Muscle of leg (tissue), 16 donors: ENCODE data around the gene TRAPPC1. TPM values are rescaled to one million over a fixed set of nuclear protein-coding genes. Genes with fewer than 3 reads are reported as not detected.

Experiments
- DNase-seq: peaks from one replicate; pipeline ENCODE4 v3.0.0; 2013
- H3K27ac ChIP-seq: one replicate; pipeline ENCODE4 v1.5.1; 2013; ENCODE audit warnings: mild to moderate bottlenecking, low read length, control low read depth
- H3K27me3 ChIP-seq: one replicate; pipeline ENCODE4 v1.6.1; 2013; ENCODE audit warnings: low read length; ENCODE audit not compliant: control insufficient read depth, insufficient read depth
- H3K36me3 ChIP-seq: one replicate; pipeline ENCODE4 v1.6.1; 2013; ENCODE audit warnings: low read length; ENCODE audit not compliant: control insufficient read depth, insufficient read depth
- H3K4me1 ChIP-seq: one replicate; pipeline ENCODE4 v1.6.1; 2013; ENCODE audit warnings: low read length; ENCODE audit not compliant: control insufficient read depth, insufficient read depth
- H3K4me3 ChIP-seq: one replicate; pipeline ENCODE4 v1.5.1; 2013; ENCODE audit warnings: low read length, control low read depth
- H3K9me3 ChIP-seq: replicated peaks from 2 replicates; pipeline ENCODE4 v1.6.1; 2013; ENCODE audit warnings: low read depth, low read length; ENCODE audit not compliant: control insufficient read depth
- WGBS: methylation state at CpG from one replicate; pipeline ENCODE4 v1.1.5; 2013; ENCODE audit warnings: missing lambda C conversion rate; ENCODE audit not compliant: insufficient coverage; 5-methylcytosine and 5-hydroxymethylcytosine counted together
- long read RNA-seq, 11 donors: transcript quantifications; one replicate each; lab custom pipeline, GENCODE V29; 2026
- polyA plus RNA-seq, 8 donors: library from polyadenylated mRNA; unstranded; fragments of 120-200 nt; gene quantifications; one replicate each; pipeline versions ENCODE4 v1.2.1 to v1.2.3, GENCODE V29; 2013; ENCODE audit warnings: inconsistent platforms in 1 of 8, low replicate concordance in 1 of 8; ENCODE audit not compliant: insufficient read length in 8 of 8, insufficient read depth in 1 of 8
- total RNA-seq: library from RNA; stranded (reverse); fragments of 120-200 nt; gene quantifications from one replicate; pipeline ENCODE4 v1.2.4, GENCODE V29; 2013

TRAPPC1 gene
- total RNA-seq (14.3 TPM), polyA plus RNA-seq (100 to 1,000 TPM in 4 of 8 donors, 10 to 100 TPM in 4; 83.3 to 107 (median 101) TPM)
- long read RNA-seq, donor 1, transcript TRAPPC1-201 (4 exons, 811 nt) = major isoform, 12 of 13 reads
- long read RNA-seq, donor 1, partial matches to known transcripts = 0 of 13 reads
- long read RNA-seq, donor 1, other reads (novel, unspliced or antisense) = 0 of 13 reads
- long read RNA-seq, donor 2, partial matches to known transcripts = 0 of 4 reads
- long read RNA-seq, donor 2, other reads (novel, unspliced or antisense) = 0 of 4 reads
- long read RNA-seq, donor 3, transcript TRAPPC1-202 (5 exons, 759 nt) = minor isoform, 7 of 35 reads
- long read RNA-seq, donor 3, transcript TRAPPC1-201 (4 exons, 811 nt) = major isoform, 27 of 35 reads
- long read RNA-seq, donor 3, partial matches to known transcripts = 0 of 35 reads
- long read RNA-seq, donor 3, other reads (novel, unspliced or antisense) = 0 of 35 reads
- long read RNA-seq, donor 4, transcript TRAPPC1-201 (4 exons, 811 nt) = major isoform, 36 of 39 reads
- long read RNA-seq, donor 4, partial matches to known transcripts = 0 of 39 reads
- long read RNA-seq, donor 4, other reads (novel, unspliced or antisense) = 0 of 39 reads
- long read RNA-seq, donor 5, transcript TRAPPC1-201 (4 exons, 811 nt) = major isoform, 70 of 97 reads
- long read RNA-seq, donor 5, transcript TRAPPC1-202 (5 exons, 759 nt) = minor isoform, 15 of 97 reads
- long read RNA-seq, donor 5, partial matches to known transcripts = 0 of 97 reads
- long read RNA-seq, donor 5, other reads (novel, unspliced or antisense) = 7 of 97 reads
- long read RNA-seq, donor 6, transcript TRAPPC1-202 (5 exons, 759 nt) = minor isoform, 13 of 73 reads
- long read RNA-seq, donor 6, transcript TRAPPC1-201 (4 exons, 811 nt) = major isoform, 59 of 73 reads
- long read RNA-seq, donor 6, partial matches to known transcripts = 0 of 73 reads
- long read RNA-seq, donor 6, other reads (novel, unspliced or antisense) = 0 of 73 reads
- long read RNA-seq, donor 7, transcript TRAPPC1-202 (5 exons, 759 nt) = minor isoform, 5 of 53 reads
- long read RNA-seq, donor 7, transcript TRAPPC1-201 (4 exons, 811 nt) = major isoform, 45 of 53 reads
- long read RNA-seq, donor 7, partial matches to known transcripts = 0 of 53 reads
- long read RNA-seq, donor 7, other reads (novel, unspliced or antisense) = 0 of 53 reads
- long read RNA-seq, donor 8, transcript TRAPPC1-201 (4 exons, 811 nt) = major isoform, 26 of 36 reads
- long read RNA-seq, donor 8, transcript TRAPPC1-202 (5 exons, 759 nt) = minor isoform, 7 of 36 reads
- long read RNA-seq, donor 8, partial matches to known transcripts = 0 of 36 reads
- long read RNA-seq, donor 8, other reads (novel, unspliced or antisense) = 0 of 36 reads
- long read RNA-seq, donor 9, transcript TRAPPC1-201 (4 exons, 811 nt) = major isoform, 20 of 23 reads
- long read RNA-seq, donor 9, partial matches to known transcripts = 0 of 23 reads
- long read RNA-seq, donor 9, other reads (novel, unspliced or antisense) = 0 of 23 reads
- long read RNA-seq, donor 10, transcript TRAPPC1-201 (4 exons, 811 nt) = major isoform, 42 of 53 reads
- long read RNA-seq, donor 10, transcript TRAPPC1-202 (5 exons, 759 nt) = minor isoform, 10 of 53 reads
- long read RNA-seq, donor 10, partial matches to known transcripts = 0 of 53 reads
- long read RNA-seq, donor 10, other reads (novel, unspliced or antisense) = 0 of 53 reads
- long read RNA-seq, donor 11, transcript TRAPPC1-202 (5 exons, 759 nt) = minor isoform, 7 of 44 reads
- long read RNA-seq, donor 11, transcript TRAPPC1-201 (4 exons, 811 nt) = major isoform, 36 of 44 reads
- long read RNA-seq, donor 11, partial matches to known transcripts = 0 of 44 reads
- long read RNA-seq, donor 11, other reads (novel, unspliced or antisense) = 0 of 44 reads

- Histone ChIP-seq H3K27me3 (peaks cover 8% of the 10 kb centered on the region), H3K4me3 (peak within 1 kb of the TSS; percentile 88), H3K9me3 (no peaks in the 10 kb centered on the region), H3K36me3 (peaks cover 24% of the 10 kb centered on the region), H3K4me1 (peaks cover 37% of the 10 kb centered on the region), H3K27ac (peak within 1 kb of the TSS; percentile 88)
- peak; percentile 100 for DNase-seq
- under 1% methylated on average over 53 of the region's 55 CpGs for WGBS
These were observed at the start of gene TRAPPC1, which contains the start of gene CNTROB for GRCh38 chr17:7931709-7932482. Gene TRAPPC1 (minus strand): TSS chr17:7931946. CDS start chr17:7931829, 117 bp downstream. Gene CNTROB (plus strand): TSS chr17:7932206. CDS start chr17:7933080, 874 bp downstream.

GRCh38 chr17:7977805-7978204, 46.1 kb upstream of the TRAPPC1 start:
- H3K27ac ChIP-seq = no peak overlapping the region
- no peaks in the 10 kb centered on the region for H3K4me1 ChIP-seq
- no peak overlapping the region for H3K4me3 ChIP-seq
- no peaks in the 10 kb centered on the region for H3K36me3 ChIP-seq
- no peaks in the 10 kb centered on the region for H3K27me3 ChIP-seq
- peaks cover 13% of the 10 kb centered on the region for H3K9me3 ChIP-seq
- no CpG with 5 or more reads among the region's 5 CpGs for WGBS
- no peak for DNase-seq

- no peak overlapping the region for H3K4me3 ChIP-seq
- 80% methylated on average over 1 of the region's 4 CpGs for WGBS
- no peak for DNase-seq
- no peak overlapping the region for H3K27ac ChIP-seq
- peaks cover 1% of the 10 kb centered on the region for H3K27me3 ChIP-seq
- H3K9me3 ChIP-seq = peaks cover 13% of the 10 kb centered on the region
- H3K36me3 ChIP-seq = no peaks in the 10 kb centered on the region
- H3K4me1 ChIP-seq = no peaks in the 10 kb centered on the region
These were observed 45.3 kb upstream of the TRAPPC1 start for GRCh38 chr17:7977039-7977438.

- H3K9me3 ChIP-seq = peaks cover 13% of the 10 kb centered on the region
- no peaks in the 10 kb centered on the region for H3K36me3 ChIP-seq
- no peak overlapping the region for H3K27ac ChIP-seq
- no peak overlapping the region for H3K4me3 ChIP-seq
- DNase-seq = no peak
- no peaks in the 10 kb centered on the region for H3K4me1 ChIP-seq
- peaks cover 3% of the 10 kb centered on the region for H3K27me3 ChIP-seq
These were observed 42.9 kb upstream of the TRAPPC1 start for GRCh38 chr17:7974638-7975131.

GRCh38 chr17:7972131-7972785, 40.5 kb upstream of the TRAPPC1 start:
- Histone ChIP-seq H3K36me3 (no peaks in the 10 kb centered on the region), H3K27me3 (peaks cover 3% of the 10 kb centered on the region), H3K9me3 (peaks cover 13% of the 10 kb centered on the region), H3K4me3 (no peak overlapping the region), H3K27ac (no peak overlapping the region), H3K4me1 (no peaks in the 10 kb centered on the region)
- 83% methylated on average over 2 of the region's 8 CpGs for WGBS
- DNase-seq = no peak

- Histone ChIP-seq H3K4me1 (no peaks in the 10 kb centered on the region), H3K36me3 (no peaks in the 10 kb centered on the region), H3K9me3 (peaks cover 13% of the 10 kb centered on the region), H3K4me3 (no peak overlapping the region), H3K27ac (no peak overlapping the region), H3K27me3 (peaks cover 3% of the 10 kb centered on the region)
- no peak for DNase-seq
- 83% methylated on average over 1 of the region's 4 CpGs for WGBS
These were observed 39.9 kb upstream of the TRAPPC1 start for GRCh38 chr17:7971651-7972050.

- Histone ChIP-seq H3K27ac (no peak overlapping the region), H3K4me3 (no peak overlapping the region), H3K9me3 (peaks cover 3% of the 10 kb centered on the region), H3K36me3 (no peaks in the 10 kb centered on the region), H3K4me1 (no peaks in the 10 kb centered on the region), H3K27me3 (peaks cover 3% of the 10 kb centered on the region)
- DNase-seq = no peak
- WGBS = 88% methylated on average over 2 of the region's 6 CpGs
These were observed 37.7 kb upstream of the TRAPPC1 start for GRCh38 chr17:7969433-7969832.

- no CpG with 5 or more reads among the region's 2 CpGs for WGBS
- Histone ChIP-seq H3K4me3 (no peak overlapping the region), H3K27ac (no peak overlapping the region)
These were observed 36.0 kb upstream of the TRAPPC1 start for GRCh38 chr17:7967751-7968150.

More at GRCh38 chr17:7967751-7968150, 36.0 kb upstream of the TRAPPC1 start:
- Histone ChIP-seq H3K27me3 (peaks cover 3% of the 10 kb centered on the region), H3K4me1 (no peaks in the 10 kb centered on the region), H3K9me3 (no peaks in the 10 kb centered on the region), H3K36me3 (no peaks in the 10 kb centered on the region)
- DNase-seq = no peak
